OCI-LY1 (cell line): ENCODE data around the gene TM9SF4.
"Not testable (repeated sequence)": the region's sequence is repeated elsewhere in the genome, so short reads cannot be mapped to it uniquely, and the experiment has no call there.

Experiments used
- EZH2 ChIP-seq: fragments of 200-600 bp; sonication (generic), shearing (Covaris generic); IDR thresholded peaks from 2 replicates; pipeline ENCODE4 v1.8.0; 2017; ENCODE audit warnings: borderline replicate concordance, mixed run types, mild to moderate bottlenecking, antibody characterized with exemption, low read length, moderate library complexity, mixed read lengths
- TF ChIP-seq, protein P1 (sequence below): fragments of 200-600 bp; sonication (generic), shearing (Covaris generic); IDR thresholded peaks from 2 replicates; pipeline ENCODE4 v1.5.1; 2017; ENCODE audit warnings: mild to moderate bottlenecking, antibody characterized with exemption, low read length, moderate library complexity, mixed read lengths

DNA sequence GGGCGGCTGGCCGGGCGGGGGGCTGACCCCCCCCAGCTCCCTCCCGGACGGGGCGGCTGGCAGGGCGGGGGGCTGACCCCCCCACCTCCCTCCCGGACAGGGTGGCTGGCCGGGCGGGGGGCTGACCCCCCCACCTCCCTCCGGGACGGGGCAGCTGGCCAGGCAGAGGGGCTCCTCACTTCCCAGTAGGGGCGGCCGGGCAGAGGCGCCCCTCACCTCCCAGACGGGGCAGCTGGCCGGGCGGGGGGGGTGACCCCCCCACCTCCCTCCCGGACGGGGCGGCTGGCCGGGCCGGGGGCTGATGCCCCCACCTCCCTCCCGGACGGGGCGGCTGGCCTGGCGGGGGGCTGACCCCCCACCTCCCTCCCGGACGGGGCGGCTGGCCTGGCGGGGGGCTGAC is 12.4 kb downstream of the TM9SF4 start:
- TF ChIP-seq, protein P1, sequence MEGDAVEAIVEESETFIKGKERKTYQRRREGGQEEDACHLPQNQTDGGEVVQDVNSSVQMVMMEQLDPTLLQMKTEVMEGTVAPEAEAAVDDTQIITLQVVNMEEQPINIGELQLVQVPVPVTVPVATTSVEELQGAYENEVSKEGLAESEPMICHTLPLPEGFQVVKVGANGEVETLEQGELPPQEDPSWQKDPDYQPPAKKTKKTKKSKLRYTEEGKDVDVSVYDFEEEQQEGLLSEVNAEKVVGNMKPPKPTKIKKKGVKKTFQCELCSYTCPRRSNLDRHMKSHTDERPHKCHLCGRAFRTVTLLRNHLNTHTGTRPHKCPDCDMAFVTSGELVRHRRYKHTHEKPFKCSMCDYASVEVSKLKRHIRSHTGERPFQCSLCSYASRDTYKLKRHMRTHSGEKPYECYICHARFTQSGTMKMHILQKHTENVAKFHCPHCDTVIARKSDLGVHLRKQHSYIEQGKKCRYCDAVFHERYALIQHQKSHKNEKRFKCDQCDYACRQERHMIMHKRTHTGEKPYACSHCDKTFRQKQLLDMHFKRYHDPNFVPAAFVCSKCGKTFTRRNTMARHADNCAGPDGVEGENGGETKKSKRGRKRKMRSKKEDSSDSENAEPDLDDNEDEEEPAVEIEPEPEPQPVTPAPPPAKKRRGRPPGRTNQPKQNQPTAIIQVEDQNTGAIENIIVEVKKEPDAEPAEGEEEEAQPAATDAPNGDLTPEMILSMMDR: not testable (repeated sequence)
- TF ChIP-seq EZH2: not testable (repeated sequence)
